H1 (cell line): Measurements from ENCODE around the gene NAT9. TPM values are rescaled to one million over a fixed set of nuclear protein-coding genes. Genes with fewer than 3 reads are reported as not detected.

Experiments
- CTCF ChIA-PET: fragments of 300-600 bp; sonication (Branson Sonifier 250); formaldehyde crosslinking; loops from one replicate; lab custom pipeline; 2021; ENCODE audit not compliant: partially characterized antibody; lab: Charles Lee
- POLR2A ChIA-PET: fragments of 300-600 bp; sonication (Branson Sonifier 250); formaldehyde crosslinking; loops from one replicate; lab custom pipeline; 2021; ENCODE audit warnings: inconsistent platforms; ENCODE audit not compliant: partially characterized antibody; lab: Charles Lee
- DNase-seq, 2 experiments: peaks; one replicate each; pipeline versions ENCODE4 v3.0.0 to v3.0.0-alpha.2; 2010 to 2022; ENCODE audit warnings: low spot score in 2 of 2, low read depth in 1 of 2, mixed read lengths in 1 of 2
- FAIRE-seq: peaks from 2 replicates; lab custom pipeline; 2011; peaks lifted over from hg19 to GRCh38; lab: Jason Lieb, UNC
- H2AFZ ChIP-seq: 2 replicates; pipeline ENCODE4 v1.8.1; 2012; ENCODE audit warnings: low read length, inconsistent platforms
- H2AK5ac ChIP-seq: 2 replicates; pipeline ENCODE4 v1.6.1; 2013; ENCODE audit warnings: low read depth, low read length
- H2BK120ac ChIP-seq: replicated peaks from 2 replicates; pipeline ENCODE3; 2013; ENCODE audit warnings: low read depth, low read length, inconsistent platforms
- H2BK12ac ChIP-seq: 2 replicates; pipeline ENCODE4 v1.6.1; 2013; ENCODE audit warnings: low read depth, low read length
- H2BK15ac ChIP-seq: 2 replicates; pipeline ENCODE4 v1.6.1; 2013; ENCODE audit warnings: low read length
- H2BK20ac ChIP-seq: 2 replicates; pipeline ENCODE4 v1.6.1; 2013; ENCODE audit warnings: low read length
- H2BK5ac ChIP-seq: 2 replicates; pipeline ENCODE4 v1.6.1; 2013; ENCODE audit warnings: low read depth, low read length
- H3K14ac ChIP-seq: 2 replicates; pipeline ENCODE4 v1.6.1; 2013; ENCODE audit warnings: inconsistent platforms; ENCODE audit not compliant: insufficient read length
- H3K18ac ChIP-seq: 2 replicates; pipeline ENCODE4 v1.6.1; 2013; ENCODE audit warnings: low read length; ENCODE audit errors: extremely low read depth
- H3K23ac ChIP-seq: 2 replicates; pipeline ENCODE4 v1.6.1; 2013; ENCODE audit warnings: inconsistent platforms; ENCODE audit not compliant: insufficient read length
- H3K23me2 ChIP-seq: 2 replicates; pipeline ENCODE4 v1.6.1; 2013; ENCODE audit warnings: low read depth, low read length
- H3K27ac ChIP-seq: 2 replicates; pipeline ENCODE4 v1.6.1; 2011; ENCODE audit warnings: low read depth, low read length, inconsistent platforms
- H3K27me3 ChIP-seq, 4 experiments: replicated peaks in 1 of 4; 1 replicate in 1 of 4; 2 replicates in 3 of 4; pipeline versions ENCODE4 v1.6.1 to v1.8.1; 2011 to 2013; ENCODE audit warnings: low read length in 3 of 4, mild to moderate bottlenecking in 3 of 4, inconsistent platforms in 2 of 4, mixed read lengths in 2 of 4, moderate library complexity in 1 of 4; ENCODE audit not compliant: control insufficient read depth in 3 of 4, insufficient read depth in 3 of 4; ENCODE audit errors: extremely low read depth in 1 of 4
- H3K36me3 ChIP-seq, 4 experiments: 2 replicates each; pipeline versions ENCODE4 v1.6.1 to v1.8.1; 2011 to 2013; ENCODE audit warnings: mild to moderate bottlenecking in 4 of 4, low read length in 3 of 4, moderate library complexity in 2 of 4, control low read depth in 1 of 4, inconsistent platforms in 1 of 4; ENCODE audit not compliant: insufficient read depth in 4 of 4, control insufficient read depth in 2 of 4
- H3K4ac ChIP-seq: replicated peaks from 2 replicates; pipeline ENCODE3; 2013; ENCODE audit warnings: low read length, low read depth, mixed read lengths, inconsistent platforms; ENCODE audit not compliant: insufficient read length
- H3K4me1 ChIP-seq, 4 experiments: replicated peaks in 1 of 4; 1 replicate in 1 of 4; 2 replicates in 3 of 4; pipeline versions ENCODE4 v1.6.1 to v1.8.1; 2011 to 2013; ENCODE audit warnings: low read length in 3 of 4, inconsistent platforms in 2 of 4, mixed read lengths in 1 of 4; ENCODE audit not compliant: insufficient read depth in 4 of 4, control insufficient read depth in 3 of 4
- H3K4me2 ChIP-seq, 2 experiments: 2 replicates each; pipeline versions ENCODE4 v1.6.1 to v1.8.1; 2011 to 2013; ENCODE audit warnings: low read depth in 2 of 2, low read length in 2 of 2, control low read depth in 1 of 2, inconsistent platforms in 1 of 2, mild to moderate bottlenecking in 1 of 2; ENCODE audit not compliant: insufficient read depth in 1 of 2
- H3K4me3 ChIP-seq, 4 experiments: fragments of 200-600, 300-600 bp in 1 of 4; sonication (generic), shearing (Covaris generic), sonication (Bioruptor Twin) in 1 of 4; 2 replicates each; pipeline versions ENCODE4 v1.5.1 to v1.8.1; 2011 to 2016; ENCODE audit warnings: low read length in 4 of 4, low read depth in 3 of 4, control low read depth in 2 of 4, inconsistent platforms in 2 of 4, mild to moderate bottlenecking in 2 of 4, mixed read lengths in 1 of 4, moderate library complexity in 1 of 4; ENCODE audit not compliant: insufficient read depth in 2 of 4; ENCODE audit errors: extremely low read depth in 1 of 4
- H3K56ac ChIP-seq: replicated peaks from 2 replicates; pipeline ENCODE3; 2013; ENCODE audit warnings: low read depth, mild to moderate bottlenecking, mixed read lengths, low read length, inconsistent platforms; ENCODE audit not compliant: insufficient read length
- H3K79me1 ChIP-seq: 2 replicates; pipeline ENCODE4 v1.6.1; 2013; ENCODE audit warnings: low read depth, low read length, control low read depth
- H3K79me2 ChIP-seq, 2 experiments: 2 replicates each; pipeline versions ENCODE4 v1.6.1 to v1.8.1; 2012 to 2013; ENCODE audit warnings: low read length in 2 of 2, mild to moderate bottlenecking in 2 of 2, inconsistent platforms in 1 of 2; ENCODE audit not compliant: insufficient read depth in 2 of 2, control insufficient read depth in 1 of 2
- H3K9ac ChIP-seq, 4 experiments: replicated peaks in 1 of 4; 1 replicate in 1 of 4; 2 replicates in 3 of 4; pipeline versions ENCODE4 v1.6.1 to v1.8.1; 2011 to 2013; ENCODE audit warnings: low read depth in 3 of 4, low read length in 3 of 4, control low read depth in 2 of 4, mild to moderate bottlenecking in 2 of 4, moderate library complexity in 2 of 4, inconsistent platforms in 1 of 4; ENCODE audit errors: extremely low read depth in 1 of 4
- H3K9me3 ChIP-seq, 2 experiments: 2 replicates each; pipeline versions ENCODE4 v1.6.1 to v1.8.1; 2012 to 2013; ENCODE audit warnings: mild to moderate bottlenecking in 2 of 2, moderate library complexity in 2 of 2, control low read depth in 1 of 2, inconsistent platforms in 1 of 2, low read depth in 1 of 2, low read length in 1 of 2, mixed read lengths in 1 of 2; ENCODE audit not compliant: insufficient read depth in 2 of 2
- H4K20me1 ChIP-seq, 2 experiments: replicated peaks in 1 of 2; 2 replicates each; pipeline versions ENCODE3 to v1.8.1; 2011 to 2013; ENCODE audit warnings: inconsistent platforms in 2 of 2, low read length in 2 of 2, mild to moderate bottlenecking in 1 of 2; ENCODE audit not compliant: insufficient read depth in 2 of 2, control insufficient read depth in 1 of 2
- H4K5ac ChIP-seq: 2 replicates; pipeline ENCODE4 v1.6.1; 2013; ENCODE audit warnings: low read length, low read depth, mixed read lengths, inconsistent platforms; ENCODE audit not compliant: insufficient read length
- H4K8ac ChIP-seq: 2 replicates; pipeline ENCODE4 v1.8.0; 2013; ENCODE audit warnings: mild to moderate bottlenecking, moderate library complexity, low read length, inconsistent platforms; ENCODE audit not compliant: insufficient read depth; ENCODE audit errors: extremely low read depth
- H4K91ac ChIP-seq: replicated peaks from 2 replicates; pipeline ENCODE3; 2013; ENCODE audit warnings: low read length, mixed read lengths, inconsistent platforms; ENCODE audit not compliant: insufficient read length
- POU5F1 ChIP-seq: IDR thresholded peaks from 2 replicates; pipeline ENCODE4 v1.6.1; 2011; ENCODE audit warnings: low read depth, mild to moderate bottlenecking, low read length, moderate library complexity
- WGBS, 2 experiments: shearing (Covaris generic) in 1 of 2; methylation state at CpG; one replicate each; pipeline versions ENCODE4 v1.1.6 to v1.1.7; 2013 to 2015; ENCODE audit warnings: low lambda C conversion rate in 2 of 2, mixed read lengths in 2 of 2, inconsistent platforms in 1 of 2, low coverage in 1 of 2, missing lambda C conversion rate in 1 of 2; ENCODE audit not compliant: insufficient replicate concordance in 2 of 2, insufficient coverage in 1 of 2, insufficient read length in 1 of 2; ENCODE audit errors: extremely low coverage in 1 of 2, missing lambda C conversion rate in 1 of 2; 5-methylcytosine and 5-hydroxymethylcytosine counted together
- polyA plus RNA-seq, 7 experiments: library from polyadenylated mRNA; depleted of rRNA in 3 of 7; stranded (reverse) in 5 of 7; unstranded in 2 of 7; fragments of >200 nt in 5 of 7; fragments of 200-250 nt in 2 of 7; gene quantifications; 1 replicate in 5 of 7; 2 replicates in 1 of 7; 4 replicates in 1 of 7; pipeline versions ENCODE4 v1.2.1 to v1.2.3, GENCODE V29; 2011 to 2013; ENCODE audit warnings: missing spikeins in 2 of 7, mixed read lengths in 2 of 7
- total RNA-seq: library from RNA; stranded (reverse); fragmentation: NEBNext Ultra II Directional; extraction: Animal tissue kit (Norgen Biotek cat#: 25700); gene quantifications from 2 replicates; pipeline ENCODE4 v1.2.1, GENCODE V29; 2021

Gene NAT9
- total and polyA plus RNA-seq, 2 of the 8 experiments (the other 6 are each of a cell fraction or from before 2014, with no cell fraction given) = 32.3 to 42.7 TPM

DNA sequence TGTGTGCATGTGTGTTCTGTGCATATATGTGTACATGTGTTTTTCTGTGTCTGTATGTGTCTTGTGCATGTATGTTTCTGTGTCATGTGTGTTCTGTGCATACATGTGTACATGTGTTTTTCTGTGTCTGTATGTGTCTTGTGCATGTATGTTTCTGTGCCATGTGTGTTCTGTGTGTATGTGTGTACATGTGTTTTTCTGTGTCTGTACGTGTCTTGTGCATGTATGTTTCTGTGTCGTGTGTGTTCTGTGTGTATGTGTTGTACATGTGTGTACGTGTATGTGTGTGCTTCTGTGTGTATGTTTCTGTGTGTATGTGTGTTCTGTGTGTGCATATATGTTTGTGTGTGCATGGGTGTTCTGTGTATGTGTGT lies 47.5 kb downstream of the NAT9 start:
- Histone ChIP-seq H2BK120ac (no peak overlapping the region), H4K5ac (no peak overlapping the region), H3K4me2 (no peak overlapping the region), H4K8ac (no peak overlapping the region), H3K4me3 (no peak overlapping the region), H3K9me3 (peaks cover 0 to 9% of the 10 kb centered on the region in 2 experiments; a peak in 1 of 4 replicates), H3K14ac (no peak overlapping the region), H3K27me3 (peaks cover 0 to 3% (median 0%) of the 10 kb centered on the region in 4 experiments; a peak in 3 of 7 replicates), H2AK5ac (peak overlapping the region; percentile 26; the same call in 1 of the 2 replicates), H2BK12ac (no peak overlapping the region), H3K9ac (peak overlapping the region in 1 of 4 experiments; percentile 6; a peak in 1 of 7 replicates), H3K79me1 (peaks cover 3% of the 10 kb centered on the region; the same call in 1 of the 2 replicates), H3K27ac (no peak overlapping the region), H4K20me1 (peaks cover 0 to 7% of the 10 kb centered on the region in 2 experiments), H3K36me3 (no peaks in the 10 kb centered on the region), H2BK5ac (no peak overlapping the region), H3K18ac (no peak overlapping the region), H3K23me2 (peaks cover 14% of the 10 kb centered on the region), H2BK15ac (no peak overlapping the region), H4K91ac (no peak overlapping the region), H3K4ac (no peak overlapping the region), H3K23ac (no peak overlapping the region), H3K79me2 (no peaks in the 10 kb centered on the region), H3K4me1 (no peaks in the 10 kb centered on the region), H2BK20ac (no peak overlapping the region; the same call in 1 of the 2 replicates), H2AFZ (no peak overlapping the region), H3K56ac (no peak overlapping the region)
- CTCF ChIA-PET = interaction anchor here (1.0 kb wide), 1 partner anchor 64 kb away, joined by 3 read pairs; no protein-coding TSS in a partner anchor
- FAIRE-seq (peak; percentile 42), DNase-seq (no peak)
- POLR2A ChIA-PET = interaction anchor here (0.5 kb wide), 1 partner anchor 292 kb away, joined by 3 read pairs; no protein-coding TSS in a partner anchor
- WGBS, 2 experiments = 82% methylated on average over 3 of the region's 3 CpGs; no CpG with 5 or more reads in 1 of the 2 experiments
- no peak for TF ChIP-seq POU5F1
